IMR-90 (cell line): Measurements from ENCODE around the gene GLIS1. TPM values are rescaled to one million over a fixed set of nuclear protein-coding genes. Genes with fewer than 3 reads are reported as not detected.

Experiments used
- ATAC-seq: fragments of 200-7000 bp; cut with Tn5 transposase; 2 replicates; pipeline ENCODE4 v1.9.1; 2020; ENCODE audit warnings: low read depth, mild to moderate bottlenecking, moderate library complexity
- BruUV-seq: library from RNA; stranded (reverse); fragments of 400-500 nt; replicated peaks from 2 replicates; lab custom pipeline; 2021; lab: Mats Ljungman, UMichigan
- CTCF ChIA-PET: fragments of 300-600 bp; formaldehyde crosslinking; extraction: SDS; loops from one replicate; lab custom pipeline; 2021; ENCODE audit warnings: antibody characterized with exemption; lab: Yijun Ruan, JAX
- POLR2A ChIA-PET: fragments of 300-600 bp; sonication (Branson Sonifier 250); formaldehyde crosslinking; loops from one replicate; lab custom pipeline; 2022; ENCODE audit warnings: antibody characterized with exemption; ENCODE audit not compliant: unreplicated experiment; lab: Charles Lee
- DNase-seq: peaks from one replicate; pipeline ENCODE4 v3.0.0; 2013
- H2AFZ ChIP-seq: replicated peaks from 2 replicates; pipeline ENCODE3; 2013; ENCODE audit warnings: low read length, mild to moderate bottlenecking; ENCODE audit not compliant: poor library complexity
- H2AK5ac ChIP-seq: 2 replicates; pipeline ENCODE4 v1.6.1; 2013; ENCODE audit warnings: low read depth, low read length, inconsistent platforms
- H2AK9ac ChIP-seq: replicated peaks from 2 replicates; pipeline ENCODE3; 2013; ENCODE audit warnings: mild to moderate bottlenecking, low read depth, low read length, moderate library complexity; ENCODE audit not compliant: poor library complexity
- H2BK120ac ChIP-seq: 2 replicates; pipeline ENCODE4 v1.6.1; 2013; ENCODE audit warnings: low read depth, low read length, inconsistent platforms
- H2BK15ac ChIP-seq: 3 replicates; pipeline ENCODE4 v1.6.1; 2013; ENCODE audit warnings: low read depth, low read length, inconsistent platforms
- H2BK20ac ChIP-seq: 2 replicates; pipeline ENCODE4 v1.6.1; 2013; ENCODE audit warnings: low read depth, mild to moderate bottlenecking, inconsistent platforms, low read length, moderate library complexity
- H2BK5ac ChIP-seq: 2 replicates; pipeline ENCODE4 v1.6.1; 2013; ENCODE audit warnings: mild to moderate bottlenecking, low read depth, low read length, inconsistent platforms; ENCODE audit not compliant: poor library complexity, severe bottlenecking
- H3K14ac ChIP-seq: replicated peaks from 2 replicates; pipeline ENCODE4 v1.6.1; 2013; ENCODE audit warnings: low read depth, low read length, inconsistent platforms
- H3K18ac ChIP-seq: 2 replicates; pipeline ENCODE4 v1.6.1; 2013; ENCODE audit warnings: low read depth, low read length, control low read depth
- H3K23ac ChIP-seq: 2 replicates; pipeline ENCODE4 v1.6.1; 2013; ENCODE audit warnings: low read depth, low read length, inconsistent platforms
- H3K27ac ChIP-seq: 2 replicates; pipeline ENCODE4 v1.5.1; 2013; ENCODE audit warnings: mild to moderate bottlenecking, control low read depth, low read length; ENCODE audit not compliant: insufficient read depth
- H3K27me3 ChIP-seq: 2 replicates; pipeline ENCODE4 v1.6.1; 2013; ENCODE audit warnings: low read length; ENCODE audit not compliant: control insufficient read depth, insufficient read depth
- H3K36me3 ChIP-seq: 2 replicates; pipeline ENCODE4 v1.6.1; 2013; ENCODE audit warnings: low read length, mixed read lengths; ENCODE audit not compliant: control insufficient read depth, insufficient read depth
- H3K4ac ChIP-seq: 2 replicates; pipeline ENCODE4 v1.6.1; 2013; ENCODE audit warnings: low read depth, low read length, inconsistent platforms
- H3K4me1 ChIP-seq: 2 replicates; pipeline ENCODE4 v1.6.1; 2013; ENCODE audit warnings: low read length, mixed read lengths; ENCODE audit not compliant: control insufficient read depth, insufficient read depth
- H3K4me2 ChIP-seq: 2 replicates; pipeline ENCODE4 v1.6.1; 2013; ENCODE audit warnings: low read depth, mild to moderate bottlenecking, control low read depth, low read length, moderate library complexity
- H3K4me3 ChIP-seq: 2 replicates; pipeline ENCODE4 v1.5.1; 2013; ENCODE audit warnings: low read depth, mild to moderate bottlenecking, control low read depth, low read length, moderate library complexity; ENCODE audit not compliant: insufficient read depth
- H3K56ac ChIP-seq: 2 replicates; pipeline ENCODE4 v1.6.1; 2013; ENCODE audit warnings: low read length, inconsistent platforms; ENCODE audit not compliant: insufficient read depth; ENCODE audit errors: extremely low read depth
- H3K79me1 ChIP-seq, 2 experiments: 2 replicates each; pipeline ENCODE4 v1.6.1; 2013; ENCODE audit warnings: low read length in 2 of 2, inconsistent platforms in 1 of 2, low read depth in 1 of 2
- H3K9ac ChIP-seq: 2 replicates; pipeline ENCODE4 v1.6.1; 2013; ENCODE audit warnings: low read depth, low read length, control low read depth
- H3K9me1 ChIP-seq: 2 replicates; pipeline ENCODE4 v1.6.1; 2013; ENCODE audit warnings: low read length, inconsistent platforms; ENCODE audit not compliant: insufficient read depth
- H3K9me3 ChIP-seq: 2 replicates; pipeline ENCODE4 v1.6.1; 2013; ENCODE audit warnings: low read length; ENCODE audit not compliant: control insufficient read depth, insufficient read depth
- H4K20me1 ChIP-seq: 2 replicates; pipeline ENCODE4 v1.6.1; 2013; ENCODE audit warnings: low read length, inconsistent platforms; ENCODE audit not compliant: insufficient read depth
- H4K5ac ChIP-seq: 2 replicates; pipeline ENCODE4 v1.6.1; 2013; ENCODE audit warnings: mild to moderate bottlenecking, low read depth, low read length, control low read depth
- H4K8ac ChIP-seq, 2 experiments: 2 replicates each; pipeline ENCODE4 v1.6.1; 2013; ENCODE audit warnings: low read depth in 2 of 2, low read length in 2 of 2, control low read depth in 1 of 2, inconsistent platforms in 1 of 2
- H4K91ac ChIP-seq: 2 replicates; pipeline ENCODE4 v1.6.1; 2013; ENCODE audit warnings: low read depth, low read length, inconsistent platforms; ENCODE audit not compliant: insufficient read depth
- CEBPB ChIP-seq: IDR thresholded peaks from 2 replicates; pipeline ENCODE4 v1.6.1; 2012; ENCODE audit warnings: low read depth, low read length, improper control_type of control experiment
- MAFK ChIP-seq: IDR thresholded peaks from 2 replicates; pipeline ENCODE4 v1.6.1; 2012; ENCODE audit warnings: low read depth, low read length, improper control_type of control experiment
- MAZ ChIP-seq: IDR thresholded peaks from 2 replicates; pipeline ENCODE4 v1.6.1; 2012; ENCODE audit warnings: low read depth, mild to moderate bottlenecking, low read length, improper control_type of control experiment, moderate library complexity, borderline replicate concordance
- MXI1 ChIP-seq: IDR thresholded peaks from 2 replicates; pipeline ENCODE4 v1.6.1; 2012; ENCODE audit warnings: low read depth, mild to moderate bottlenecking, low read length, moderate library complexity, borderline replicate concordance
- POLR2A ChIP-seq: IDR thresholded peaks from 2 replicates; pipeline ENCODE4 v1.6.1; 2012; ENCODE audit warnings: mild to moderate bottlenecking, low read depth, low read length
- RAD21 ChIP-seq: IDR thresholded peaks from 2 replicates; pipeline ENCODE4 v1.6.1; 2012; ENCODE audit warnings: low read length, improper control_type of control experiment
- WGBS, 2 experiments: methylation state at CpG; one replicate each; pipeline versions ENCODE4 v1.1.5 to v1.1.7; 2013; ENCODE audit warnings: missing lambda C conversion rate in 2 of 2; ENCODE audit not compliant: insufficient read length in 1 of 2; ENCODE audit errors: extremely low coverage in 2 of 2; 5-methylcytosine and 5-hydroxymethylcytosine counted together
- dilution Hi-C: fragments of 300-500 bp; cut with HindIII; formaldehyde crosslinking; loops from one replicate; pipeline ENCODE4 v1.14.3; 2018; ENCODE audit warnings: low sequenced_read_pairs; ENCODE audit not compliant: unreplicated experiment
- in situ Hi-C: fragments of 300-500 bp; cut with MboI; formaldehyde crosslinking; loops from 3 replicates; pipeline ENCODE4 v1.14.3; 2019; ENCODE audit warnings: low sequenced_read_pairs, inconsistent platforms, mixed read lengths
- intact Hi-C: fragments of 100-400 bp; cut with micrococcal nuclease; formaldehyde crosslinking; loops from 2 replicates; pipeline ENCODE4 v1.10.0; 2022
- polyA plus RNA-seq, 3 experiments: library from polyadenylated mRNA; depleted of rRNA; stranded (reverse); fragments of >200 nt; gene quantifications; 2 replicates each; pipeline ENCODE4 v1.2.3, GENCODE V29; 2012; ENCODE audit warnings: low replicate concordance in 1 of 3
- total RNA-seq: library from RNA; depleted of rRNA; stranded (reverse); fragments of >200 nt; gene quantifications from 2 replicates; pipeline ENCODE4 v1.2.3, GENCODE V29; 2012
- TF ChIP-seq, protein P1 (sequence below): fragments of 150-350 bp; IDR thresholded peaks from 2 replicates; pipeline ENCODE4 v1.6.1; 2016; ENCODE audit warnings: low read depth, mild to moderate bottlenecking, low read length, moderate library complexity, borderline replicate concordance

Gene GLIS1
- total and polyA plus RNA-seq, 2 of the 4 experiments (the other 2 are of a cell fraction) = 0.18 to 2.3 TPM

DNA sequence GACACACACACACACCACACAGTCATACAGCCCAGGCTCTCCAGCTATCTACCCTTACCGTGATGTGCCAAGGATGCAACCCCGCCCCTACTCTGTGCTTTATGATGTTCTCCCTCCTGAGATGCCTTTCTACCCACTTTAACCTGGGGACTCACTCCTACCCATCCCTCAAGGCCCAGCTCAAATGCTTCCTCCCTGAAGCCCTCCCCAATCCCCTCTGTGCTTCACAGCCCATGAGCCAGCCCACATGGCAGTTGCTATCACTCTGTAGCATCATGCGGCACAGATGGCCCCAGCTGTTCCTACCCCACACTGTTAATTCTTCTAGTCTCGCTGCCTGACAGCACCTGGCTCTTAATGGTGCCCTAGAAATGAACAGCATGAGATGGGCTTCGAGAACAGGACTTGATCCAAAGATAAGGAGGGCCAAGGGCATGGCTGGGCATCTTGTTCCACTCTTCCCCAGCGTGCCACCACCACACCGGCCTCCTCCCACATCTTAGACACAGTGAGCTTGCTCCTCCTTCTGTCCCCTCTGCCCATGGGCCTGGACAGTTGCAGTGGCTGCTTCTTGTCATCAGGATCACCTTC, 109.8 kb downstream of the GLIS1 start:
- Histone ChIP-seq H4K20me1 (peaks cover 12% of the 10 kb centered on the region), H2BK120ac (no peak overlapping the region), H3K14ac (no peak overlapping the region), H4K5ac (no peak overlapping the region), H3K4me2 (no peak overlapping the region), H2AFZ (peak overlapping the region; percentile 23), H3K18ac (no peak overlapping the region), H3K4me1 (no peaks in the 10 kb centered on the region; the same call in 1 of the 2 replicates), H2BK20ac (no peak overlapping the region), H3K4ac (no peak overlapping the region), H3K9me3 (no peaks in the 10 kb centered on the region), H3K56ac (no peak overlapping the region), H3K9ac (no peak overlapping the region), H3K27me3 (no peaks in the 10 kb centered on the region), H2AK9ac (peak overlapping the region; percentile 34), H3K4me3 (no peak overlapping the region), H3K36me3 (no peaks in the 10 kb centered on the region), H3K23ac (no peak overlapping the region; the same call in 1 of the 2 replicates), H3K9me1 (peaks cover 19% of the 10 kb centered on the region), H3K79me1 (peaks cover 0 to 19% of the 10 kb centered on the region in 2 experiments; a peak in 1 of 4 replicates), H2BK5ac (no peak overlapping the region), H3K27ac (no peak overlapping the region), H2BK15ac (no peak overlapping the region), H4K8ac (no peak overlapping the region), H2AK5ac (no peak overlapping the region), H4K91ac (no peak overlapping the region)
- DNase-seq = no peak
- BruUV-seq = no TSS peak
- CTCF ChIA-PET = interaction anchor here (0.7 kb wide), 1 partner anchor 14 kb away, joined by 3 read pairs; no protein-coding TSS in a partner anchor
- POLR2A ChIA-PET = no interaction called here
- intact Hi-C loops (no loop called here), dilution Hi-C loops (no loop called here), in situ Hi-C loops (no loop called here)
- TF ChIP-seq MAZ (no peak), MAFK (no peak), POLR2A (no peak), MXI1 (no peak), RAD21 (no peak), CEBPB (no peak)
- TF ChIP-seq, protein P1, sequence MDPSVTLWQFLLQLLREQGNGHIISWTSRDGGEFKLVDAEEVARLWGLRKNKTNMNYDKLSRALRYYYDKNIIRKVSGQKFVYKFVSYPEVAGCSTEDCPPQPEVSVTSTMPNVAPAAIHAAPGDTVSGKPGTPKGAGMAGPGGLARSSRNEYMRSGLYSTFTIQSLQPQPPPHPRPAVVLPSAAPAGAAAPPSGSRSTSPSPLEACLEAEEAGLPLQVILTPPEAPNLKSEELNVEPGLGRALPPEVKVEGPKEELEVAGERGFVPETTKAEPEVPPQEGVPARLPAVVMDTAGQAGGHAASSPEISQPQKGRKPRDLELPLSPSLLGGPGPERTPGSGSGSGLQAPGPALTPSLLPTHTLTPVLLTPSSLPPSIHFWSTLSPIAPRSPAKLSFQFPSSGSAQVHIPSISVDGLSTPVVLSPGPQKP = no peak
- WGBS, 2 experiments = 68% methylated on average over 4 of the region's 7 CpGs; no CpG with 5 or more reads in 1 of the 2 experiments
- no peak for ATAC-seq
